HEK293T (cell line): ENCODE data around the gene FAM98B.

Experiments
- HDGF ChIP-seq: fragments of 450-650 bp; IDR thresholded peaks from 2 replicates; pipeline ENCODE4 v1.6.1; 2017; ENCODE audit warnings: antibody characterized with exemption, borderline replicate concordance
- TARDBP ChIP-seq: fragments of 450-650 bp; IDR thresholded peaks from 2 replicates; pipeline ENCODE4 v1.6.1; 2016

- TF ChIP-seq TARDBP (no peak), HDGF (no peak)
Measured at GRCh38 chr15:38475361-38475760, 21.4 kb downstream of the FAM98B start.
